Type B pancreatic cell (in vitro differentiated cells): ENCODE data around the gene DZIP3. TPM values are rescaled to one million over a fixed set of nuclear protein-coding genes. Genes with fewer than 3 reads are reported as not detected.
A peak's percentile ranks its signal among the peaks of the same experiment; 100 is the strongest.

Source experiments
- DNase-seq: peaks from one replicate; pipeline ENCODE4 v3.0.0; 2021; ENCODE audit warnings: mixed read lengths; ENCODE audit not compliant: unreplicated experiment; ENCODE audit errors: extremely low spot score
- H3K27ac Mint-ChIP-seq: 2 replicates; pipeline ENCODE4 v1.8.0; 2021; ENCODE audit warnings: mild to moderate bottlenecking, mixed read lengths
- H3K27me3 Mint-ChIP-seq: 2 replicates; pipeline ENCODE4 v1.8.0; 2021; ENCODE audit warnings: mixed read lengths
- H3K36me3 Mint-ChIP-seq: 2 replicates; pipeline ENCODE4 v1.8.0; 2021; ENCODE audit warnings: mixed read lengths
- H3K4me1 Mint-ChIP-seq: one replicate; pipeline ENCODE4 v1.8.0; 2021; ENCODE audit warnings: mixed read lengths; ENCODE audit not compliant: unreplicated experiment
- H3K4me3 Mint-ChIP-seq: 2 replicates; pipeline ENCODE4 v1.8.0; 2021; ENCODE audit warnings: mild to moderate bottlenecking, mixed read lengths
- H3K9me3 Mint-ChIP-seq: 2 replicates; pipeline ENCODE4 v1.8.0; 2021; ENCODE audit warnings: mixed read lengths
- CTCF ChIP-seq: fragments of 200-600 bp; sonication (generic); conservative IDR thresholded peaks from 2 replicates; pipeline ENCODE4 v1.5.0; 2021; ENCODE audit warnings: antibody characterized with exemption, mild to moderate bottlenecking
- total RNA-seq: library from RNA; stranded (reverse); gene quantifications from 2 replicates; pipeline ENCODE4 v1.2.1, GENCODE V29; 2021; ENCODE audit warnings: low replicate concordance

The DZIP3 gene
- total RNA-seq, 1 donor from 2014 or later, result 22.9 TPM

GRCh38 chr3:108588601-108589000 lies 921 bp upstream of the DZIP3 start:
- Mint-ChIP-seq H3K4me3 (peak overlapping the region; percentile 99), H3K27ac (peak overlapping the region; percentile 99), H3K9me3 (no peaks in the 10 kb centered on the region), H3K4me1 (peaks cover 19% of the 10 kb centered on the region), H3K27me3 (no peaks in the 10 kb centered on the region), H3K36me3 (peaks cover 7% of the 10 kb centered on the region)
- no peak for DNase-seq
- no peak for TF ChIP-seq CTCF

DNA sequence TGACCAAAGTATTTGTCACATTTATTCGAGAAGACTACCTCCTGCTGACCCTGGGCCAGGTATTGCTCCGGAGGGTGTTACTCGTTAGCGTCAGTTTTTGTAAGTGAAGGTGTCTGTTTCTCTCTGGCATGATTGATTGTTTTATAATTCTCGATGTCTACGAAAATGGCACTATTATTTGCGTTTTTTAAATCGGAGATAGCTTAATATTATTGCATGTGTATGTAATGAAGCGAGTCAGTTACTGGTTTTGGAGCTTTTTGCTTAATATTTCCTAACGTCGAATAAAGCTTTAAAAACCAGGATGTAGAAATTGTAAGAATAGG lies 439 bp downstream of the DZIP3 start:
- Mint-ChIP-seq H3K4me3 (peak overlapping the region; percentile 99), H3K36me3 (peaks cover 6% of the 10 kb centered on the region), H3K27me3 (no peaks in the 10 kb centered on the region), H3K27ac (peak overlapping the region; percentile 99), H3K4me1 (peaks cover 19% of the 10 kb centered on the region), H3K9me3 (no peaks in the 10 kb centered on the region)
- DNase-seq, result no peak
- TF ChIP-seq CTCF, result no peak

DNA sequence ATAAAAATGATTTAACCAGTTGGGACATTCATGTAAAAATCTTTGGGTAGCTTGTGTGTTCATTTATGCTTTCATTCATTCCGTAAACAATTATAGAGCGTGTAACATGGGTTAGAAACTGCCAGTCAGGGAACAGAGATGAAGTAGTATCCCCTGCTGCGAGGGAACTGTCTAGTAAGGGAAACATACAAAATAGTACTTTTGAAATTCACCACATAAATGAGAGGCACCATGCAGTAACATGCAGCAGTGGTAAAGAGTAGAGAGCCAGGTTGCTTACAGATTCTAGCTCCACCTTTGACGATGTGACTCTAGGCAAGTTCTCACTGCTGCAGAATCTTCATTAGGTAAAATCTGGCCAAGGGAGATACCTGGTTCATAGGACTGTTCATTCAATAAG lies 938 bp downstream of the DZIP3 start:
- H3K4me1 Mint-ChIP-seq, result peaks cover 19% of the 10 kb centered on the region
- TF ChIP-seq CTCF, result no peak
- no peak for DNase-seq
- peak overlapping the region; percentile 99 for H3K4me3 Mint-ChIP-seq
- H3K9me3 Mint-ChIP-seq, result no peaks in the 10 kb centered on the region
- peaks cover 6% of the 10 kb centered on the region for H3K36me3 Mint-ChIP-seq
- peak overlapping the region; percentile 99 for H3K27ac Mint-ChIP-seq
- no peaks in the 10 kb centered on the region for H3K27me3 Mint-ChIP-seq

GRCh38 chr3:108595321-108595720 lies 5.8 kb downstream of the DZIP3 start:
- no peak for DNase-seq
- H3K27me3 Mint-ChIP-seq, result no peaks in the 10 kb centered on the region
- no peak for TF ChIP-seq CTCF
- H3K9me3 Mint-ChIP-seq, result no peaks in the 10 kb centered on the region
- no peak overlapping the region for H3K4me3 Mint-ChIP-seq
- no peak overlapping the region for H3K27ac Mint-ChIP-seq
- peaks cover 7% of the 10 kb centered on the region for H3K4me1 Mint-ChIP-seq
- peaks cover 3% of the 10 kb centered on the region for H3K36me3 Mint-ChIP-seq

- no peaks in the 10 kb centered on the region for H3K36me3 Mint-ChIP-seq
- DNase-seq, result no peak
- no peaks in the 10 kb centered on the region for H3K9me3 Mint-ChIP-seq
- TF ChIP-seq CTCF, result no peak
- H3K4me1 Mint-ChIP-seq, result peaks cover 11% of the 10 kb centered on the region
- H3K27ac Mint-ChIP-seq, result no peak overlapping the region
- no peak overlapping the region for H3K4me3 Mint-ChIP-seq
- no peaks in the 10 kb centered on the region for H3K27me3 Mint-ChIP-seq
Observed at GRCh38 chr3:108598375-108598774, 8.9 kb downstream of the DZIP3 start.

DNA sequence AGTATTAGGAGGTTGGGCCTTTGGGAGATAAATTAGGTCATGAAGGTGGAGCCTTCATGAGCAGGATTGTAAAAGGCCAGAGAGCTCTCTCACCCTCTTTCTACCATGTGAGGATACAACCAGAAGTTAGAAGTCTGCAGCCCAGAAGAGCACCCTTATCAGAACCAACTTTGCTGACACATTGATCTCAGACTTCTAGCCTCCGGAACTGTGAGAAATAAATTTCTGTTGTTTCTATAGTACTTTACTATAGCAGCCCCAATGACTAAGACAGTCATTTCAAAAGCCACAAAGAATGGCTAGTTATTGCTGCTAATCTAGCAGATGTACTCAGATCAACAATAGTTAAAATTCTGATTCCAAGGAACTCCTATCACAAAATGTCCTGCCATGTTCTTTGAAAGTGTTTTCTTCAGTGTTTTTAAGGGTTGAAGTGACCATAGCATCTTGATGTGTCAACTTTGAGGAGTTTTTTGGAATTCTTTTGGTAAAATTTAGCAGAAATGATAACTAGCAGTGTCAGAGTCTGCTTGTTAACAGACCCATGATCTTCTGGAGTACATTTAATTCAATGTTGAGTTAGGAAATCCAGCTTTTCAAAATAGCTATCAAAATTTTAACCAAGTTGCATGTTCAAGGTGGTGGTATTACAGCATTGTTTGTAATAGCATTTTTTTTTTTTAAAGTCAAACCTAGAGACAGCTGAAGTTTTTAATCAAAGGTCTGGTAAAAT lies 10.3 kb downstream of the DZIP3 start:
- TF ChIP-seq CTCF, result no peak
- no peak overlapping the region for H3K27ac Mint-ChIP-seq
- H3K36me3 Mint-ChIP-seq, result no peaks in the 10 kb centered on the region
- H3K4me1 Mint-ChIP-seq, result peaks cover 16% of the 10 kb centered on the region
- no peaks in the 10 kb centered on the region for H3K27me3 Mint-ChIP-seq
- no peak for DNase-seq
- H3K4me3 Mint-ChIP-seq, result no peak overlapping the region
- H3K9me3 Mint-ChIP-seq, result no peaks in the 10 kb centered on the region
